ENCODE measurements around the gene TUBGCP3. TPM values are rescaled to one million over a fixed set of nuclear protein-coding genes. Genes with fewer than 3 reads are reported as not detected.
A peak's percentile ranks its signal among the peaks of the same experiment; 100 is the strongest.

Gene TUBGCP3
- total and polyA plus RNA-seq, 9 of the 15 experiments (the other 6 are each of a cell fraction or from before 2014, with no cell fraction given): 3.0 to 24.8 (median 15.2) TPM

GRCh38 chr13:112634102-112634501 lies 46.1 kb upstream of the TUBGCP3 start:
- Histone ChIP-seq H3K4me2 (ENCODE audit: insufficient read depth, low read length) (no peak overlapping the region), H3K27me3 (ENCODE audit: control insufficient read depth in 2 of 2, insufficient read depth in 2 of 2, low read length in 2 of 2) (peaks cover 17 to 36% of the 10 kb centered on the region in 2 experiments; a peak in 4 of 5 replicates), H3K4me3 (no peak overlapping the region), H3K79me2 (ENCODE audit: control insufficient read depth, insufficient read depth, low read length) (no peaks in the 10 kb centered on the region), H3K9me3 (replicated peaks; ENCODE audit: control insufficient read depth, insufficient read depth, low read depth, low read length) (no peaks in the 10 kb centered on the region), H3K36me3 (ENCODE audit: control insufficient read depth, insufficient read depth, low read length) (no peaks in the 10 kb centered on the region), H3K9ac (ENCODE audit: insufficient read depth in 1 of 2, low read depth in 2 of 2, low read length in 2 of 2) (no peak overlapping the region), H4K20me1 (replicated peaks; ENCODE audit: control insufficient read depth, insufficient read depth, low read length) (0 out of 2 replicates have a peak, but pooled peaks cover 5% of the 10 kb centered on the region), H3K4me1 (replicated peaks in 1 of 2; ENCODE audit: control insufficient read depth in 2 of 2, insufficient read depth in 2 of 2, low read length in 2 of 2) (peaks cover 0 to 5% of the 10 kb centered on the region in 2 experiments; a peak in 2 of 5 replicates), H2AFZ (ENCODE audit: low read depth, low read length) (no peak overlapping the region; the same call in 1 of the 2 replicates), H3K27ac (ENCODE audit: extremely low read depth, low read depth, low read length) (no peak overlapping the region), H3K9me1 (ENCODE audit: control insufficient read depth, insufficient read depth, low read length) (no peaks in the 10 kb centered on the region)
- intact Hi-C loops (cut with micrococcal nuclease) (no loop called here), in situ Hi-C loops (cut with MboI) (no loop called here)
- DNase-seq (ENCODE audit: extremely low read depth in 1 of 4, low spot score in 3 of 4): peak in 2 of 4 experiments; percentile 14 to 25
- no peak for FAIRE-seq
- ChIA-PET POLR2A (interaction anchor here (0.6 to 1.0 kb wide), 4 partner anchors 11 to 151 kb away, joined by 3 to 5 read pairs (median 4); no protein-coding TSS in a partner anchor), CTCF (ENCODE audit: low intra/inter-chr PET ratio) (no interaction called here)
- BruUV-seq (replicated peaks): no TSS peak
- peak; percentile 73 for ATAC-seq
- WGBS (ENCODE audit: insufficient coverage, low coverage, missing lambda C conversion rate): 4% methylated on average over 11 of the region's 11 CpGs
- TF ChIP-seq ZBTB8A (IDR thresholded peaks at IDR 0.05; ENCODE audit: partially characterized antibody) (no peak), TAF7 (tag; IDR thresholded peaks at IDR 0.05) (no peak), RAD51 (IDR thresholded peaks at IDR 0.05; ENCODE audit: borderline replicate concordance, low read depth) (peak; percentile 53; the same call in 1 of the 2 replicates), SMAD1 (IDR thresholded peaks at IDR 0.05; ENCODE audit: low read depth, low read length, partially characterized antibody) (no peak), ZNF778 (CRISPR knock-in tag; IDR thresholded peaks at IDR 0.05) (no peak), BRF1 (IDR thresholded peaks at IDR 0.05; ENCODE audit: borderline replicate concordance, extremely low read depth, insufficient read length) (no peak), ZNF766 (CRISPR knock-in tag; conservative IDR thresholded peaks at IDR 0.05) (no peak), KDM5B (IDR thresholded peaks at IDR 0.05; ENCODE audit: insufficient replicate concordance, low read depth, low read length) (no peak), MXI1 (IDR thresholded peaks at IDR 0.05; ENCODE audit: low read depth, low read length) (no peak), ZBTB5 (IDR thresholded peaks at IDR 0.05) (no peak), CREB5 (CRISPR knock-in tag; IDR thresholded peaks at IDR 0.05) (no peak), PRMT5 (CRISPR knock-in tag; IDR thresholded peaks at IDR 0.05) (no peak), MTA1 (IDR thresholded peaks at IDR 0.05; ENCODE audit: borderline replicate concordance) (no peak), BHLHE40 (IDR thresholded peaks at IDR 0.05; ENCODE audit: low read length) (no peak)
- TF ChIP-seq, protein P1, sequence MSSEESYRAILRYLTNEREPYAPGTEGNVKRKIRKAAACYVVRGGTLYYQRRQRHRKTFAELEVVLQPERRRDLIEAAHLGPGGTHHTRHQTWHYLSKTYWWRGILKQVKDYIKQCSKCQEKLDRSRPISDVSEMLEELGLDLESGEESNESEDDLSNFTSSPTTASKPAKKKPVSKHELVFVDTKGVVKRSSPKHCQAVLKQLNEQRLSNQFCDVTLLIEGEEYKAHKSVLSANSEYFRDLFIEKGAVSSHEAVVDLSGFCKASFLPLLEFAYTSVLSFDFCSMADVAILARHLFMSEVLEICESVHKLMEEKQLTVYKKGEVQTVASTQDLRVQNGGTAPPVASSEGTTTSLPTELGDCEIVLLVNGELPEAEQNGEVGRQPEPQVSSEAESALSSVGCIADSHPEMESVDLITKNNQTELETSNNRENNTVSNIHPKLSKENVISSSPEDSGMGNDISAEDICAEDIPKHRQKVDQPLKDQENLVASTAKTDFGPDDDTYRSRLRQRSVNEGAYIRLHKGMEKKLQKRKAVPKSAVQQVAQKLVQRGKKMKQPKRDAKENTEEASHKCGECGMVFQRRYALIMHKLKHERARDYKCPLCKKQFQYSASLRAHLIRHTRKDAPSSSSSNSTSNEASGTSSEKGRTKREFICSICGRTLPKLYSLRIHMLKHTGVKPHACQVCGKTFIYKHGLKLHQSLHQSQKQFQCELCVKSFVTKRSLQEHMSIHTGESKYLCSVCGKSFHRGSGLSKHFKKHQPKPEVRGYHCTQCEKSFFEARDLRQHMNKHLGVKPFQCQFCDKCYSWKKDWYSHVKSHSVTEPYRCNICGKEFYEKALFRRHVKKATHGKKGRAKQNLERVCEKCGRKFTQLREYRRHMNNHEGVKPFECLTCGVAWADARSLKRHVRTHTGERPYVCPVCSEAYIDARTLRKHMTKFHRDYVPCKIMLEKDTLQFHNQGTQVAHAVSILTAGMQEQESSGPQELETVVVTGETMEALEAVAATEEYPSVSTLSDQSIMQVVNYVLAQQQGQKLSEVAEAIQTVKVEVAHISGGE (CRISPR knock-in tag; IDR thresholded peaks at IDR 0.05): no peak
